ENCODE data around the gene DAPK3.

DNA sequence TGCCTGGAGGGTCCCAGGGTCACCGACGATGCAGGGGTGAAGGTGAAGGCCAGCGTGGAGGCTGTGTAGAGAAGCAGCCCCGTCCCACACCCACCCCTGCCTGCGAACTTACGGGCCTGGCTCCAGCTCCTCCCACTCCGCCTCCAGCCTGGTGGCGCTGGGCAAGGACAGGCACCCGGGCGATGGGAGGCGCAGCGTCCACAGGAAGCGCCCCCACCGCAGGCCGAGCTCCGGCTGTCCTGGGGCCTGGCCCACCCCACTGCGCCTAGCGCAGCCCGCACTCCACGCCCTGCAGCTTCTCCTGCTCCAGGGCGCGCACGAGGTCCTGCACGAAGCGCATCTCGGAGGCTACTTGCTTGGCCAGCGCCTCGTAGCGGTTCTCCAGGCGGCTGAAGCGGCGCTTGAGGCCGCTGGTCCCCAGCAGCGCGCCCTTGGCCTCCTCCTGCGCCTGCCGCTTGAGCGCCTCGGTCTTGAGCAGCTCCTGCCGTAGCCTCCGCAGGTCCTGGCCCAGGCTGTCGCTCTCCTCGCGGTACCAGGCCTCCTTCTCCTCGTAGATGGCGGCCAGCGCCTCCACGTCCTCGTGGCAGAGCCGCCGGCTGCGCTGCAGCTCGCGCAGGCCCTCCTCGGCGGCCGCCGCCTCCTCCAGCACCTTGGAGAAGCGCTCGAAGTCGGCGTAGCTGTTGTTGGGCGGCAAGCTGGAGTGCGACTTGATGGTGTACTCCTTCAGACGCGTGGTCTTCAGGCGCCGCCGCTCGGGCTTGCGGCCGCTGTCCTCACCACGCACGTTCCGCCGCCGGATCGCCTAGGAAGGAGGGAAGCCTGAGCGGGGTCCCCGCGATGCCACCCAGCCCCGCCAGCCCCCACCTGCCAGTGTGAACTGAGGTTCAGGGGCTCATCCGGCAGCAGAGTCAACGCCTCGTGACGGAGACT lies 11.8 kb downstream of the DAPK3 start:
- no peak for TF ChIP-seq EP300 (IDR thresholded peaks at IDR 0.05)
- TF ChIP-seq, protein P1, sequence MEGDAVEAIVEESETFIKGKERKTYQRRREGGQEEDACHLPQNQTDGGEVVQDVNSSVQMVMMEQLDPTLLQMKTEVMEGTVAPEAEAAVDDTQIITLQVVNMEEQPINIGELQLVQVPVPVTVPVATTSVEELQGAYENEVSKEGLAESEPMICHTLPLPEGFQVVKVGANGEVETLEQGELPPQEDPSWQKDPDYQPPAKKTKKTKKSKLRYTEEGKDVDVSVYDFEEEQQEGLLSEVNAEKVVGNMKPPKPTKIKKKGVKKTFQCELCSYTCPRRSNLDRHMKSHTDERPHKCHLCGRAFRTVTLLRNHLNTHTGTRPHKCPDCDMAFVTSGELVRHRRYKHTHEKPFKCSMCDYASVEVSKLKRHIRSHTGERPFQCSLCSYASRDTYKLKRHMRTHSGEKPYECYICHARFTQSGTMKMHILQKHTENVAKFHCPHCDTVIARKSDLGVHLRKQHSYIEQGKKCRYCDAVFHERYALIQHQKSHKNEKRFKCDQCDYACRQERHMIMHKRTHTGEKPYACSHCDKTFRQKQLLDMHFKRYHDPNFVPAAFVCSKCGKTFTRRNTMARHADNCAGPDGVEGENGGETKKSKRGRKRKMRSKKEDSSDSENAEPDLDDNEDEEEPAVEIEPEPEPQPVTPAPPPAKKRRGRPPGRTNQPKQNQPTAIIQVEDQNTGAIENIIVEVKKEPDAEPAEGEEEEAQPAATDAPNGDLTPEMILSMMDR (IDR thresholded peaks at IDR 0.05): no peak

Data from gastroesophageal sphincter (tissue), 3 donors.